Measurements from ENCODE around the gene DNER. TPM values are rescaled to one million over a fixed set of nuclear protein-coding genes. Genes with fewer than 3 reads are reported as not detected.

Gene DNER
- total and polyA plus RNA-seq, 10 of the 15 experiments (the other 5 are each of a cell fraction or from before 2014, with no cell fraction given), result 0.04 to 0.08 (median 0.07) TPM; not detected in 7

DNA sequence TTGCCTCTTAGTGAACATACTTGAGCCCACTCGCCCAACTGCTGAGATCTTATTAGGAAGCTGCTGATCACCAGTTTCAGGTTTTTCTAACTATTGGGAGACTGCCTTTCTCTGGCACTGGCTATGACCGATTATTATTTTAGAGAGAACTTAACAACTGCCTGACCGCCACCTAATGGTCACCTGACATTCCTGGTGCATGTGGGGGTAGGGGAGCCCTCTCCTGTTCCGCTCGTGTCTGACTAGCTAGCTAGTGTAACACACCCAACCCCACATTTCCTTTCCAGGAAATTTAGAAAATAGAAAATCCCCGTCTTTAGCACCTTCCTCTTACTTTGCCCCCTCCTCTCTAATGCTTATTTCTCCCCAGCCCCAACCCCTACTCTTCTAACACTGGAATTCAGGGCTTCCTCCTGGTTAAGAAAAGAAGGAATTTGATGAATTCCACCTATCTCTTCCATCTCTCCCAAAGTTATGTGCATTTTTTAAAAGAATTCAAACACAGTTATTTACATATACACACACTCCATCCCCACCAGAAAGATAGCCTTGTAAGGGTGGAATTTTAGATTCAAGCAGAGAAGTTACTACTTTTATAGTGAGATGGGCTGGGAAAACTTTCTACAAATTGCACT is 19.4 kb upstream of the DNER start:
- in situ Hi-C loops (cut with MboI), result no loop called here
- no peak overlapping the region for H3K9ac ChIP-seq (ENCODE audit: control insufficient read depth, insufficient read depth, low read length)
- H3K4me2 ChIP-seq (ENCODE audit: control insufficient read depth, insufficient read depth), result no peak overlapping the region
- H3K4me3 ChIP-seq, result no peak overlapping the region
- WGBS (ENCODE audit: insufficient coverage, insufficient replicate concordance, low lambda C conversion rate, missing lambda C conversion rate), result 27% methylated on average over 6 of the region's 6 CpGs
- FAIRE-seq (no peak), DNase-seq (ENCODE audit: low read depth, low spot score) (no peak), ATAC-seq (no peak)
- H4K20me1 ChIP-seq (ENCODE audit: control insufficient read depth, insufficient read depth), result no peaks in the 10 kb centered on the region
- no peak overlapping the region for H3K27ac ChIP-seq (ENCODE audit: control insufficient read depth, insufficient read depth)
- no peaks in the 10 kb centered on the region for H3K79me2 ChIP-seq (ENCODE audit: control insufficient read depth, insufficient read depth, low read length)
- intact Hi-C loops (cut with micrococcal nuclease; ENCODE audit: unreplicated experiment), result no loop called here
- BruUV-seq (replicated peaks), result no TSS peak
- ChIA-PET POLR2A (no interaction called here), RAD21 (ENCODE audit: unreplicated experiment) (no interaction called here), CTCF (no interaction called here), SMC1A (ENCODE audit: uncharacterized antibody, unreplicated experiment) (no interaction called here)
- H3K36me3 ChIP-seq (ENCODE audit: control insufficient read depth in 2 of 2, insufficient read depth in 2 of 2, low read length in 1 of 2), result no peaks in the 10 kb centered on the region
- TF ChIP-seq KLF5 (IDR thresholded peaks at IDR 0.05; ENCODE audit: partially characterized antibody) (no peak), CREB1 (IDR thresholded peaks at IDR 0.05; ENCODE audit: low read depth) (no peak), SRF (IDR thresholded peaks at IDR 0.05; ENCODE audit: low read depth in 2 of 2, low read length in 2 of 2) (no peak), BCL11A (IDR thresholded peaks at IDR 0.05; ENCODE audit: low read depth, low read length) (no peak), PAX5 (IDR thresholded peaks at IDR 0.05; ENCODE audit: borderline replicate concordance, low read depth, low read length) (no peak), ESRRA (IDR thresholded peaks at IDR 0.05; ENCODE audit: low read length) (no peak), RBBP5 (conservative IDR thresholded peaks at IDR 0.05) (no peak), MYB (IDR thresholded peaks at IDR 0.05; ENCODE audit: borderline replicate concordance, low read depth, low read length) (no peak), RCOR1 (conservative IDR thresholded peaks at IDR 0.05; ENCODE audit: low read depth, low read length) (no peak), POLR2A (IDR thresholded peaks at IDR 0.05; ENCODE audit: low read depth, low read length) (no peak), ZBED1 (IDR thresholded peaks at IDR 0.05; ENCODE audit: borderline replicate concordance) (no peak), NR2C1 (IDR thresholded peaks at IDR 0.05) (no peak)
- H3K9me3 ChIP-seq (replicated peaks; ENCODE audit: control insufficient read depth, insufficient read depth, low read length), result no peaks in the 10 kb centered on the region; the same call in 1 of the 3 replicates
- H3K27me3 ChIP-seq (replicated peaks in 1 of 2; ENCODE audit: control insufficient read depth in 2 of 2, insufficient read depth in 2 of 2, low read length in 1 of 2), result no peaks in the 10 kb centered on the region; a peak in 1 of 4 replicates
- H2AFZ ChIP-seq (ENCODE audit: control insufficient read depth, low read depth, low read length), result no peak overlapping the region
- H3K4me1 ChIP-seq (ENCODE audit: control insufficient read depth, insufficient read depth, low read length), result no peaks in the 10 kb centered on the region
